Activated effector memory CD4-positive, alpha-beta T cell treated with Interleukin-2 at 50 U/mL for 16 hours (primary cell): ENCODE data around the gene WHRN.
A peak's percentile ranks its signal among the peaks of the same experiment; 100 is the strongest.

Experiments used
- DNase-seq: peaks from one replicate; pipeline ENCODE4 v3.0.0-alpha.2; 2020

The WHRN gene

GRCh38 chr9:114413861-114414301 lies 91.4 kb downstream of the WHRN start:
- no peak for DNase-seq

DNA sequence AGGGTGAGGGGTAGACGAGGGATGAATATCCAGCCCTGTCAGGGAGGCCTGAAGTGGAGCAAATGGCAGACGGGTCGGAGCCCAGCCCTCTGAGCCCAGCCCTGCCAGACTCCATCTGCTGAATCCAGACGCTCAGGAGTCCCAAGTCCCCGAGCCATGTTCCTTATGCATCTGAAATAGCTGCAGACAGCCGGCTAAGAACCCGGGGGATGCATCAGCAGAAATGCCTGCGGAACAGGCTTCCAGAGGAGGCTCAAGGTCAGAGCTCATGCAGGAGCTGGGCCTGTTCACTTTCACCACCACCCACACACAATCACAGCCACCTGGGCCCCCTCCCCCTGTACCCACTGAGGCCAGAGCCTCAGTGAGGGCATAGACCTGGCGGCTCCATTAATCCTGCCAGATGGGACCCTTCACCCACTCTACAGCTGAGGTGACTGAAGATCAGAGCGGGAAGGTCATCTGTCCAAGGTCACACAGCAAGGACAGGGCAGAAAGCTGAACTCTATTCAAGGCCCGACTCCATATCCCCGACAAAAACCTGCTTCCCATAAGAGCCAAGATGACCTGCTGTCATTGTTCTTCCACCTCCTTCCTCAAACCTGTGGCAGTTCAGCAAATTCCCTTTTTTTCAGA lies 93.1 kb downstream of the WHRN start:
- no peak for DNase-seq

DNA sequence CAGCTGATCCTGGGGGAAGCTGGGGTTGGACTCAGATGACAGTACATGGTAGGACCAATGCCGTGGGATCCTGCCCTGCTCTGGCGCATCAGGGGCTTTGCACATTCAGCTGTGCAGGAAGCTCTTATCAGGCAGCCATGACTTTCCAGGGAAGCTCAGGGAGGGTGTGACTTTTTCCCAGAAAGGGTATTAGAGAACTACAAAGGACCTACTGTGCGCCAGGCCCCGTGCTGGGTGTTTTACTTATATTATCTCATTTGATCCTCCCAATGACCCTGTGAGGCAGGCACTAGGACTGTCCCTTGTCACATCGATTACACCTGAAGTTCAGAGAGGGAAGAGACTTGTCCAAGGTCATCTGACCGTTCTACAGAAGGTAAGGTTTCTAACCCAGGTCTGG lies 93.8 kb downstream of the WHRN start:
- no peak for DNase-seq

GRCh38 chr9:114410910-114411309 lies 94.4 kb downstream of the WHRN start:
- DNase-seq = no peak

- no peak for DNase-seq
Observed at GRCh38 chr9:114409842-114410241, 95.4 kb downstream of the WHRN start.

DNA sequence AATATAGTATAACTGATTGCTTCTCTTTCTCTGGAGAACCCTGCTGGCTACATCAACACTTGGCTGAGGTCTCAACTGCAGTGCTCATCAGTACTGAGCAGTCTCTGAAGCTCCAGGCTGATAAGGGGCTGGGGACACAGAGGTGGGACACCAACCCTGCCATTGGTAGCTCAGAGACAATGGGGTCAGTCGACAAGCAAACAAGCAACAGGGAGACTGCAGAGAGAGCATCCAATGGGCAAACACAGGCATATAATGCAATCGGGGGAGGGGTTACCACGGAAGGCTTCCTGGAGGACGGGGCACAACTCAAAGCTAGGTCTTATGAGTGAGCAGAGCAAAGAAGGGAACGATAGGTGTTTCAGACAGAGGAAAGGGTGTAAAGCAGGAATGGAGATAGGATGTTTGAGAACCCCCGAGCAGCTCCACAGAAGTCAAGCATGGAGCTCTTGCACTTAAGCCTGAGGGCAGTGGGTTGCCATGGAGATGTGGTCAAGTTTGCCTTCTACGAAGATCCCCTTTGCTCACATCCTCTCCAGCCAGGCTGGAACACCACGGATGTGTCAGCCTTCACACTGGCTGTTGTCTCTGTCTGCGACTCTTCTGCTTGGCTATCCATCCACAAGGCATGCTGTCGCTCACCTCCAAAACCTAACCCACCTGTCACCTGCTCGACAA lies 96.0 kb downstream of the WHRN start:
- no peak for DNase-seq

- no peak for DNase-seq
Observed at GRCh38 chr9:114408645-114409044, 96.6 kb downstream of the WHRN start.

DNA sequence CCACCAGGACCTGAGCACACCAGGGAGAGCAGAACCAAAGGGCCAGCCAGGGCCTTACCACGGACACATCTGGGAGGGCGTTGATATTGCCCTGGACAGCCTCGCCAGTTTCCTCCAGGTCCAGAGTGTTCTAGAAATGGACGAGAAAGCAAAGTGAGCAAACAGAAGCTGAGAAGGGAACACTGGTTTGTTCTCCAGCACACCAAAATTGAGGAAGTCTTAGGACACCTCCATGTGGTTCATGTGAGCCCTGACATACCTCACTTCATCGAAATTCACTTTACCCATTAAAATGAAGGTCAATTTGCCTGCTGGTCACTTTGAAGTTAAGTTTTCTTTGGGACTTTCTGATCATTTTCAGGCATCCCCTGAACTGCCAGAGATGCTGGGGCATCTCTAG lies 97.4 kb downstream of the WHRN start:
- no peak for DNase-seq

DNA sequence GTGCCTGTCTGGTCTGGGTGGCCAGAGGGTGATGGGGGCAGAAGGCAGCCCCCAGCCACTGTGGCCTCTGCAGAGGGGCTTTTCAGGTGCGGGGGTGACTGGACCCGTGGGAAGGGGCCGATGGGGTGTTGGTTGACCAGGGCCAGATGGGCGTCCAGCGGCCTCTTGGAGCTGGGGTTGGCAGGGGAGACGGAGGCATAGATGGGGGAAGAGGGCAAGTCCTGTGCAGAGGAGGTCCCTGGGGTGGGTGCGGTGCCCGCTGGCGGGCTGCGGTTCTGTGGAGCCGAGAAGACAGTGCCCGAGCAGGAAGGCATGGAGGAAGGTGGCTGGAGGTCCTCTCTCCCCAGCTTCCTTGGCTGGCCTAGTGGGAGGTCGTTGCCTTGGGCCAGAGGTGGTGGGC lies 98.8 kb downstream of the WHRN start:
- no peak for DNase-seq

DNA sequence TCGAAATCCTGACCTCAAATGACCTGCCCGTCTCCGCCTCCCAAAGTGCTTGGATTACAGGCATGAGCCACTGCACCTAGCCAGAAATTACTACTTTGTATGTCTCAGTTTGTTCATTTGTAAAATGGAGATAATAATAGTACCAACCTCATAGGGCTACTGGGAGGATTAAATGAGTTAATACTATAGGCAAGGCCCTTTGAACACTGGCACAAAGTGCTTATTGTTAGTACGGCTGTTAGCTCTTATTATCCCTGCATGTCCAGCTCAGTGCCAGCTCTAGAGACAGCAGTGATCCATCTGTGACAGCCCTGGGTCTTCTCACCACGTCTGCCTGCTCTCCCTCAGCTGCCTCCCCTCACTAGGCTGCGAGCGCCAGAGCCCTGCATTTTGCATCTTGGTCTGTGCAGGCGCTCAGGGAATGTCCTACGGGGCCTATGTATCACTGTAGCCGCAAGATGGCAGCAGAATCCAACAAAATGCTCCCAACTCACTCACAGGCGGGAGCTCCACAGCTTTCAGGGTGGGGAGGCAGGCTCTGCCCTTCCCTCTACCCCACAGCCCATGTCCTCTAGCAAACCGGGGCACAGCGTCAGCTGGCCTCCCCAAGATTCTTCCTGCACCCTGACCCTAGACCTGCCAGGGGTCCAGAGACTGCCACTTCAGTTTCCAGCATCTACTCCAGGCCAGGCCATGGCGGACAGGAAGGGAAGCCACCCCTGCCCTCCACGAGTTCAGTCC lies 99.8 kb downstream of the WHRN start:
- DNase-seq = peak; percentile 70

DNA sequence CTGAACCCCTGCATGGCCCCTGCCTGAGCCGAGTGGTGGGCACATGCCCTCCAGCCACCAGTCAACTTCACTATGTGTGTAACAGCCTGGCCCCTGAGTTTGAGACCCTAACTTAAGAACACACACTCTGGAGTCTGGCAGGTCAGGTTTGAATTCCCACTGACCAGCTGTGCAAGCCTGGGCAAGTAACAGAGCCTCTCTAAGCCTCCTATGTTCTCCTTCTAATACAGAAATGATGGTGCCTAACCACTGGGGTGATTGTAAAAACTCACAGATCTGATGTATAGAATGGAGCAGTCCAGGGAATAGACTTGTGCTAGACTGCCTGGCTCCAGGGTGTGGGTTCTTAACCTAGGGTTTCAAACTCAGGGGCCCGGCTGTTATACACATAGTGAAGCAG lies 100.7 kb downstream of the WHRN start:
- DNase-seq = no peak

GRCh38 chr9:114403153-114403756 lies 102.0 kb downstream of the WHRN start:
- DNase-seq = no peak

- DNase-seq = no peak
Observed at GRCh38 chr9:114401344-114401743, 103.9 kb downstream of the WHRN start.

DNA sequence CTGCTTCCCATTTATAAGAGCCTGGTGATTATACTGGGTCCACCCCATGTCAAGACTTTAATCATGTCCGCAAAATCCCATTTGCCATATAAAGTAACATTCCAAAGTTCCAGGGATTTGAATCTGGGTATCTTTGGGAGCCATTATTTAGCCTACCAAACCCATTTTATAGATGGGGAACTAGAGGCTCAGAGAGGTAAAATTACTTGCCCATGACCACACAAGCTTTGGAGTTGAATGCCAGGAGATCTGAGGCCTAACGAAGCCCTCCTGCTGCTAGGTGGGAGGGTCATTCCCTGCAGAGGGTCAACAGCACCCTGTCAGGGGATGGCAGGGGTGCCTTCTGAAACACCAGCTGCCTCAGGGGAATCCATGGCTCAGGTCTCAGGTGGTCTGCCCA lies 104.5 kb downstream of the WHRN start:
- no peak for DNase-seq

DNA sequence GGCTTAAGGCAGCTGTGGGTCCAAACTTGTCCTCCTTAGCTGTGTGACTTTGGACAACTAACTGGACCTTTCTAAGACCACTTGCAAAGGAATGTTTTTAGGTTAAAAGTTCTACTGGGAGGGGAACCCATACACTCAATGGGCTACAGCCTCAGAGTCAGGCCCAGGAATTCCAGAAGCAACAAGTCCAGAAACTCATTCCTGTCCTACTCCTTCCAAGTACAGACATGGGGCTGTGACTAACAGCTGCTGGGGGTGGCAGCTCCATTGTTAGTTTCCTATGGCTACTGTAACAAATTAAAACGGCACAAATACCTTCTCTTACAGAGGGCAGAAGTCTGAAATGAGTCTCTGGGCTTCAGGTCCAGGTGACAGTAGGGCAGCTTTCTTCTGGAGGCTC lies 105.1 kb downstream of the WHRN start:
- no peak for DNase-seq

GRCh38 chr9:114399381-114399780 lies 105.9 kb downstream of the WHRN start:
- no peak for DNase-seq

DNA sequence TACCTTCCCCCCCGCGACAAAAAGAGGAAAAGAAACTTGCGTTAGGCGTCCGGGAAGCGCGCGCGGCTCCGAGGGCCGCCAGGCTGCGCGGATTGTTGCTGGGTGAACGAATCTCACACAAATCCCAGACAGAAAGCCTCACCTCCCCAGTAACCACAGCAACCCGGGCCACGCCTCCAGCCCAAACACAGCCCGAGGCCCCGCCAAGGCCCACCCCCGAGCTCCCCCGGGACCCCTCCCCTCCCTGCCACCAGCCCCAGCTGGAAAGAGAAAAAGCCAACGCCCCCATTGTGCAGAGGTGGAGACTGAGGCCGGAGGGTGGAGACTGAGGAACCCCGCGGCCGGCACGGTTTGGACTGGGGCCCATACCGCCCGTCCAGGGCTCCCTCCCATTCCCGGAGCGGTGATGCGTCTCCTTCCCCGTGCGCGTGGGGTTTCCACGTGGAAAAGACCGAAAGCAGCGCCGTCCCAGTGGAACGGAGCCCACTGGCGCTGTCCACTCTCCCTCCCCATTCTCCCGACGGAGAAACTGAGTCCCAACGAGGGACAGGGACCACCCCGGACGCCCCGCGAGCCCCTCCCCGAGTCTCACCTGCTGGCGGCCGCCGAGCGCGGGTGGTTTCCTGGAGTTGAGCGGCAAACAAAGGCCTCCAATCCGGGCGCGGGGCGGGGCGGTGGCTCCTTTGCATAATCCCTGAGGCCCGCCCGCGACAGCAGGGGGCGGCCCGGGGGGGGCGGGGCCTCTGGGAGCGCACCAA lies 107.2 kb downstream of the WHRN start:
- DNase-seq = peak; percentile 92

DNA sequence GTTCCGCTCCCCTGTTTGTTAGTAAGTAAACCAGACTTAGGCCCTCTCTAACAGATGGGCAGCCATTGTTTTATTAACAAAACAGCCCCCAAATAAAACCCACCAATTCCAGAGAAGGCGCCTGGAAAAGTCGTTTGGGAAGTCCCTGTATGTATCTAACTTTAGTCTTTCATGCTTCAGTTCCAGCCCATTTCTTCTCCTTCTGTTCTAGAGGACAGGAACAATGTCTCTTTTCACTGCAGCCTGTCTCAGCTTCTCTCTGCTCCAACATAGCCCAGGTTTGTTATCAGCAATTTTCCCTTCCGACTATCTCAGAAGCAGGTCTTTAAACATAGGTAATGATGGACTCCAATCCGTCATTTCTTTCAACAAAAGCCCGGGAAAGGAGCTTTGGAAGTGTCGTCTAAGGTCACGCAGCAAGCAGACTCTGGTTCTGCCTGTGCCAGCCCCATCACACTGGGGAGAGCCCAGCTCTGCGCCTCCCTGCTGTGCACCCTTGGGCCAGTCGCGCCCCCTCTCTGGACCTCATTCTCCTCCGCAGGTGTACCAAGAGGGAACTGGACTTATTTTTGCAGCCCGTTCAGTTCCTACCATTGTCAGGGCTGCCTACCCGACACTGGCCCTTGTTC lies 107.9 kb downstream of the WHRN start:
- no peak for DNase-seq

DNA sequence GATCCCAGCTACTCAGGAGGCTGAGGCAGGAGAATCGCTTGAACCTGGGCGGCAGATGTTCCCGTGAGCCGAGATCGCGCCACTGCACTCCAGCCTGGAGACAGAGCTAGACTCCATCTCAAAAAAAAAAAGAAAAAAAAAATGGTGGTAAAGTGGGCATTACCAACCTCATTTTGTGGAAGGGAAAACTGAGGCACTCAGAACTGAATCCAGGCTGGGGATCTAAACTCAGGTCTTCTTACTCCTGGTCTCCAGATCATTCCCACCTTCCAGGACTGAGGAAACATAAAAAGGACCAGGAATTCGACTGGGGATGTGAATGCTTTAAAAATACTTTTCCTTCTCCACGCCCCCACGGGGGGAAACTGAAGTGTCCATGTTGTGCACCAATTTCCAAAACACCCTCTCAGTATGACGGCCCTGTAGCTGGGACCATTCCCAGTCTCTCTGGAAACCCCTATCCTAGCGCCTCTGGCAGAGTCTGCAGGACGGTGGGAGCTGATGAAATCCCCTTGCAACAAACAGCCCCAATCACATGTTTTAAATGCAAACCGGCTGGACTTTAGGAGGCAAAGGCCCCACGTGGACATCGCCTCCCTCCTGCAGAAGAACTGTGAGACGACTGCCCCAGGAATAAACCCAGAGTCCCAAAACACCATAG lies 108.6 kb downstream of the WHRN start:
- no peak for DNase-seq

DNA sequence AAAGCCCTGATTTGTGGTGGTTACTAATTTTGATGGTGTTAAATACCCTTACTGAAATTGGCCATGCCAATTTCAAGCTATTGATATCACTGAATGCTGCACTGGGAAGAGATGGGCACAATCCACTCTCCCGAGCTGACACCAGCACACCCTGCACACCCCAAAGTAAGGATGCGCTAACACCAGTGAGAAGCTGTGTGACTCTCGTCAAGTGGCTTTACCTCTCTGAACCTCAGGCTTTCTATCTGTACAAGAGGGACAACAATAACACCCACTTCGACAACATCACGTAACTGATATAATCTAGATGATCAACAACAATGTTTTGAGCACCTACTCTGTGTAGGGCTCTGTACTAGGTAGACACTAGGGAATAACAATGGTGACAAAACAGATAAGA lies 109.5 kb downstream of the WHRN start:
- no peak for DNase-seq

DNA sequence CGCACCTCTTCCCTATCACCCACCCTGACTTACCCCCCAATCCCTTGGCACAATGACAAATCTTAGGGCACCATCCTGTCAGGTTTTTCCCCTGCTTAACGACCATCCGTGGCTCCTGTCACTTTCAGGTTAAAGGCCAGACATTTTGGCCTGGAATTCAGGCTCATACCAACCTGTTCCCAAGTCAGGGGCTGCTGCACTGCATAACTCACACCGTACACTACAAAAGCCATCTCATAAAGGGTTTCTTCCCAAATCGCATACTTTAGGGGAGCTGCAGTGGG lies 110.0 kb downstream of the WHRN start:
- no peak for DNase-seq
